Stomach (tissue), 4 donors: Measurements from ENCODE around the gene SYT15.

Experiments
- POLR2A ChIP-seq, 4 donors: fragments of 450-650 bp; IDR thresholded peaks; one replicate each; pipeline ENCODE4 v1.6.1; 2016; ENCODE audit warnings: antibody characterized with exemption in 4 of 4, control low read depth in 2 of 4, mild to moderate bottlenecking in 1 of 4, moderate library complexity in 1 of 4
- POLR2AphosphoS5 ChIP-seq, 3 donors: sonication (generic); formaldehyde crosslinking; IDR thresholded peaks; one replicate each; pipeline ENCODE4 v1.6.1; 2016; ENCODE audit warnings: antibody characterized with exemption in 3 of 3
- TF ChIP-seq, protein P1 (sequence below), 7 experiments: fragments of 450-650 bp in 4 of 7; fragments of 200-600 bp in 3 of 7; sonication (generic) in 3 of 7; IDR thresholded peaks; one replicate each; pipeline ENCODE4 v1.5.1; 2016 to 2019; ENCODE audit warnings: antibody characterized with exemption in 7 of 7, control low read depth in 2 of 7, mild to moderate bottlenecking in 1 of 7

DNA sequence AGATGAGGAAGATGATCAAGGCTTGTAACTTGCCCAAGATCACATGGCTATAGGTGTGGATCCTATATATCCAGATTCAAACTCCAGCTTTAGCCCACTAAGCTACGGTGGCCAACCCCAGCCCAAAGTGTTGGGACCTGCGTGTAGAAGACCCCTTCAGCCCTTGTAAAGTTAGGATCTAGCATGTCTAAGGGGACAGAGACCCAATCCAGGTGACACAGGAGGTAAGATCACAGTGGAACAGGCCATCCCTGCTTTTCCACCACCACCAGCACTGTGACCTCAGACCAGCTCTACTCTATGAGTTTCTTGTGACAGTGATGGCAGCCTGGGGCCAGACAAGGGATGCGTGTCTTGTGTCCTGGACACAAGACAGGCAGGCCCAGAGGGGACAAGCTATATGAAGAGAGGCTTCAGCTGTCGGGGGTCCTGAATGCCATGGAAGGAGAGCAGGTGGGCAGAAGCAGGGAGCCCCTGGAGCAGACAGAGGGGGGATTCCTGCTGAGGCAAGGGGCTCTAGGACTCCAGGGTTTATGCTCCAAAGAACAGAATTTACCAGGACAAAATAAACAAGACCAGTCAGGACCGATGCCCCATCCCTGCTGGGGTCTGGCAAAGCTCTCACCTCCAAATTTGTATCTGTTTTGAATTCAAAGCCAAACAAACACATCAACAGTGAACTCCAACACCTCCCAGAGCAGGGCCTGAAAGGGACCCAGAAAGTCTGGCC is 32.9 kb upstream of the SYT15 start:
- TF ChIP-seq, protein P1, sequence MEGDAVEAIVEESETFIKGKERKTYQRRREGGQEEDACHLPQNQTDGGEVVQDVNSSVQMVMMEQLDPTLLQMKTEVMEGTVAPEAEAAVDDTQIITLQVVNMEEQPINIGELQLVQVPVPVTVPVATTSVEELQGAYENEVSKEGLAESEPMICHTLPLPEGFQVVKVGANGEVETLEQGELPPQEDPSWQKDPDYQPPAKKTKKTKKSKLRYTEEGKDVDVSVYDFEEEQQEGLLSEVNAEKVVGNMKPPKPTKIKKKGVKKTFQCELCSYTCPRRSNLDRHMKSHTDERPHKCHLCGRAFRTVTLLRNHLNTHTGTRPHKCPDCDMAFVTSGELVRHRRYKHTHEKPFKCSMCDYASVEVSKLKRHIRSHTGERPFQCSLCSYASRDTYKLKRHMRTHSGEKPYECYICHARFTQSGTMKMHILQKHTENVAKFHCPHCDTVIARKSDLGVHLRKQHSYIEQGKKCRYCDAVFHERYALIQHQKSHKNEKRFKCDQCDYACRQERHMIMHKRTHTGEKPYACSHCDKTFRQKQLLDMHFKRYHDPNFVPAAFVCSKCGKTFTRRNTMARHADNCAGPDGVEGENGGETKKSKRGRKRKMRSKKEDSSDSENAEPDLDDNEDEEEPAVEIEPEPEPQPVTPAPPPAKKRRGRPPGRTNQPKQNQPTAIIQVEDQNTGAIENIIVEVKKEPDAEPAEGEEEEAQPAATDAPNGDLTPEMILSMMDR (IDR thresholded peaks at IDR 0.05) = no peak
- no peak for TF ChIP-seq POLR2A (IDR thresholded peaks at IDR 0.05)
- no peak for TF ChIP-seq POLR2AphosphoS5 (IDR thresholded peaks at IDR 0.05)
